IMR-90 (cell line): Measurements from ENCODE around the gene TSPAN14. TPM values are rescaled to one million over a fixed set of nuclear protein-coding genes. Genes with fewer than 3 reads are reported as not detected.

Experiments
- ATAC-seq: fragments of 200-7000 bp; cut with Tn5 transposase; 2 replicates; pipeline ENCODE4 v1.9.1; 2020; ENCODE audit warnings: low read depth, mild to moderate bottlenecking, moderate library complexity
- BruUV-seq: library from RNA; stranded (reverse); fragments of 400-500 nt; replicated peaks from 2 replicates; lab custom pipeline; 2021; lab: Mats Ljungman, UMichigan
- CTCF ChIA-PET: fragments of 300-600 bp; formaldehyde crosslinking; extraction: SDS; loops from one replicate; lab custom pipeline; 2021; ENCODE audit warnings: antibody characterized with exemption; lab: Yijun Ruan, JAX
- POLR2A ChIA-PET: fragments of 300-600 bp; sonication (Branson Sonifier 250); formaldehyde crosslinking; loops from one replicate; lab custom pipeline; 2022; ENCODE audit warnings: antibody characterized with exemption; ENCODE audit not compliant: unreplicated experiment; lab: Charles Lee
- DNase-seq: peaks from one replicate; pipeline ENCODE4 v3.0.0; 2013
- H2AFZ ChIP-seq: replicated peaks from 2 replicates; pipeline ENCODE3; 2013; ENCODE audit warnings: low read length, mild to moderate bottlenecking; ENCODE audit not compliant: poor library complexity
- H2AK5ac ChIP-seq: 2 replicates; pipeline ENCODE4 v1.6.1; 2013; ENCODE audit warnings: low read depth, low read length, inconsistent platforms
- H2AK9ac ChIP-seq: replicated peaks from 2 replicates; pipeline ENCODE3; 2013; ENCODE audit warnings: mild to moderate bottlenecking, low read depth, low read length, moderate library complexity; ENCODE audit not compliant: poor library complexity
- H2BK120ac ChIP-seq: 2 replicates; pipeline ENCODE4 v1.6.1; 2013; ENCODE audit warnings: low read depth, low read length, inconsistent platforms
- H2BK15ac ChIP-seq: 3 replicates; pipeline ENCODE4 v1.6.1; 2013; ENCODE audit warnings: low read depth, low read length, inconsistent platforms
- H2BK20ac ChIP-seq: 2 replicates; pipeline ENCODE4 v1.6.1; 2013; ENCODE audit warnings: low read depth, mild to moderate bottlenecking, inconsistent platforms, low read length, moderate library complexity
- H2BK5ac ChIP-seq: 2 replicates; pipeline ENCODE4 v1.6.1; 2013; ENCODE audit warnings: mild to moderate bottlenecking, low read depth, low read length, inconsistent platforms; ENCODE audit not compliant: poor library complexity, severe bottlenecking
- H3K14ac ChIP-seq: replicated peaks from 2 replicates; pipeline ENCODE4 v1.6.1; 2013; ENCODE audit warnings: low read depth, low read length, inconsistent platforms
- H3K18ac ChIP-seq: 2 replicates; pipeline ENCODE4 v1.6.1; 2013; ENCODE audit warnings: low read depth, low read length, control low read depth
- H3K23ac ChIP-seq: 2 replicates; pipeline ENCODE4 v1.6.1; 2013; ENCODE audit warnings: low read depth, low read length, inconsistent platforms
- H3K27ac ChIP-seq: 2 replicates; pipeline ENCODE4 v1.5.1; 2013; ENCODE audit warnings: mild to moderate bottlenecking, control low read depth, low read length; ENCODE audit not compliant: insufficient read depth
- H3K27me3 ChIP-seq: 2 replicates; pipeline ENCODE4 v1.6.1; 2013; ENCODE audit warnings: low read length; ENCODE audit not compliant: control insufficient read depth, insufficient read depth
- H3K36me3 ChIP-seq: 2 replicates; pipeline ENCODE4 v1.6.1; 2013; ENCODE audit warnings: low read length, mixed read lengths; ENCODE audit not compliant: control insufficient read depth, insufficient read depth
- H3K4ac ChIP-seq: 2 replicates; pipeline ENCODE4 v1.6.1; 2013; ENCODE audit warnings: low read depth, low read length, inconsistent platforms
- H3K4me1 ChIP-seq: 2 replicates; pipeline ENCODE4 v1.6.1; 2013; ENCODE audit warnings: low read length, mixed read lengths; ENCODE audit not compliant: control insufficient read depth, insufficient read depth
- H3K4me2 ChIP-seq: 2 replicates; pipeline ENCODE4 v1.6.1; 2013; ENCODE audit warnings: low read depth, mild to moderate bottlenecking, control low read depth, low read length, moderate library complexity
- H3K4me3 ChIP-seq: 2 replicates; pipeline ENCODE4 v1.5.1; 2013; ENCODE audit warnings: low read depth, mild to moderate bottlenecking, control low read depth, low read length, moderate library complexity; ENCODE audit not compliant: insufficient read depth
- H3K56ac ChIP-seq: 2 replicates; pipeline ENCODE4 v1.6.1; 2013; ENCODE audit warnings: low read length, inconsistent platforms; ENCODE audit not compliant: insufficient read depth; ENCODE audit errors: extremely low read depth
- H3K79me1 ChIP-seq, 2 experiments: 2 replicates each; pipeline ENCODE4 v1.6.1; 2013; ENCODE audit warnings: low read length in 2 of 2, inconsistent platforms in 1 of 2, low read depth in 1 of 2
- H3K9ac ChIP-seq: 2 replicates; pipeline ENCODE4 v1.6.1; 2013; ENCODE audit warnings: low read depth, low read length, control low read depth
- H3K9me1 ChIP-seq: 2 replicates; pipeline ENCODE4 v1.6.1; 2013; ENCODE audit warnings: low read length, inconsistent platforms; ENCODE audit not compliant: insufficient read depth
- H3K9me3 ChIP-seq: 2 replicates; pipeline ENCODE4 v1.6.1; 2013; ENCODE audit warnings: low read length; ENCODE audit not compliant: control insufficient read depth, insufficient read depth
- H4K20me1 ChIP-seq: 2 replicates; pipeline ENCODE4 v1.6.1; 2013; ENCODE audit warnings: low read length, inconsistent platforms; ENCODE audit not compliant: insufficient read depth
- H4K5ac ChIP-seq: 2 replicates; pipeline ENCODE4 v1.6.1; 2013; ENCODE audit warnings: mild to moderate bottlenecking, low read depth, low read length, control low read depth
- H4K8ac ChIP-seq, 2 experiments: 2 replicates each; pipeline ENCODE4 v1.6.1; 2013; ENCODE audit warnings: low read depth in 2 of 2, low read length in 2 of 2, control low read depth in 1 of 2, inconsistent platforms in 1 of 2
- H4K91ac ChIP-seq: 2 replicates; pipeline ENCODE4 v1.6.1; 2013; ENCODE audit warnings: low read depth, low read length, inconsistent platforms; ENCODE audit not compliant: insufficient read depth
- CEBPB ChIP-seq: IDR thresholded peaks from 2 replicates; pipeline ENCODE4 v1.6.1; 2012; ENCODE audit warnings: low read depth, low read length, improper control_type of control experiment
- CHD1 ChIP-seq: IDR thresholded peaks from 2 replicates; pipeline ENCODE4 v1.6.1; 2012; ENCODE audit warnings: low read depth, low read length, improper control_type of control experiment
- POLR2A ChIP-seq: IDR thresholded peaks from 2 replicates; pipeline ENCODE4 v1.6.1; 2012; ENCODE audit warnings: mild to moderate bottlenecking, low read depth, low read length
- WGBS, 2 experiments: methylation state at CpG; one replicate each; pipeline versions ENCODE4 v1.1.5 to v1.1.7; 2013; ENCODE audit warnings: missing lambda C conversion rate in 2 of 2; ENCODE audit not compliant: insufficient read length in 1 of 2; ENCODE audit errors: extremely low coverage in 2 of 2; 5-methylcytosine and 5-hydroxymethylcytosine counted together
- dilution Hi-C: fragments of 300-500 bp; cut with HindIII; formaldehyde crosslinking; loops from one replicate; pipeline ENCODE4 v1.14.3; 2018; ENCODE audit warnings: low sequenced_read_pairs; ENCODE audit not compliant: unreplicated experiment
- in situ Hi-C: fragments of 300-500 bp; cut with MboI; formaldehyde crosslinking; loops from 3 replicates; pipeline ENCODE4 v1.14.3; 2019; ENCODE audit warnings: low sequenced_read_pairs, inconsistent platforms, mixed read lengths
- intact Hi-C: fragments of 100-400 bp; cut with micrococcal nuclease; formaldehyde crosslinking; loops from 2 replicates; pipeline ENCODE4 v1.10.0; 2022
- polyA plus RNA-seq, 3 experiments: library from polyadenylated mRNA; depleted of rRNA; stranded (reverse); fragments of >200 nt; gene quantifications; 2 replicates each; pipeline ENCODE4 v1.2.3, GENCODE V29; 2012; ENCODE audit warnings: low replicate concordance in 1 of 3
- total RNA-seq: library from RNA; depleted of rRNA; stranded (reverse); fragments of >200 nt; gene quantifications from 2 replicates; pipeline ENCODE4 v1.2.3, GENCODE V29; 2012
- TF ChIP-seq, protein P1 (sequence below): conservative IDR thresholded peaks from 2 replicates; pipeline ENCODE4 v1.5.1; 2012; ENCODE audit warnings: mild to moderate bottlenecking, low read depth, low read length, improper control_type of control experiment
- TF ChIP-seq, protein P2 (sequence below): fragments of 150-350 bp; IDR thresholded peaks from 2 replicates; pipeline ENCODE4 v1.6.1; 2017; ENCODE audit warnings: mild to moderate bottlenecking, antibody characterized with exemption, low read length, low read depth

The TSPAN14 gene
- total and polyA plus RNA-seq, 2 of the 4 experiments (the other 2 are of a cell fraction) = 18.5 to 43.0 TPM

GRCh38 chr10:80567292-80567691, 113.2 kb downstream of the TSPAN14 start:
- no peak overlapping the region for H3K56ac ChIP-seq
- H2AK9ac ChIP-seq = no peak overlapping the region
- H3K9me1 ChIP-seq = no peaks in the 10 kb centered on the region
- in situ Hi-C loops = no loop called here
- dilution Hi-C loops = no loop called here
- H3K18ac ChIP-seq = no peak overlapping the region
- ATAC-seq (no peak), DNase-seq (no peak)
- H3K9ac ChIP-seq = no peak overlapping the region
- no TSS peak for BruUV-seq
- intact Hi-C loops = no loop called here
- no peak overlapping the region for H2AFZ ChIP-seq
- no peak overlapping the region for H4K91ac ChIP-seq
- H3K4me2 ChIP-seq = no peak overlapping the region
- TF ChIP-seq CHD1 (no peak), POLR2A (no peak), CEBPB (no peak)
- TF ChIP-seq, protein P1, sequence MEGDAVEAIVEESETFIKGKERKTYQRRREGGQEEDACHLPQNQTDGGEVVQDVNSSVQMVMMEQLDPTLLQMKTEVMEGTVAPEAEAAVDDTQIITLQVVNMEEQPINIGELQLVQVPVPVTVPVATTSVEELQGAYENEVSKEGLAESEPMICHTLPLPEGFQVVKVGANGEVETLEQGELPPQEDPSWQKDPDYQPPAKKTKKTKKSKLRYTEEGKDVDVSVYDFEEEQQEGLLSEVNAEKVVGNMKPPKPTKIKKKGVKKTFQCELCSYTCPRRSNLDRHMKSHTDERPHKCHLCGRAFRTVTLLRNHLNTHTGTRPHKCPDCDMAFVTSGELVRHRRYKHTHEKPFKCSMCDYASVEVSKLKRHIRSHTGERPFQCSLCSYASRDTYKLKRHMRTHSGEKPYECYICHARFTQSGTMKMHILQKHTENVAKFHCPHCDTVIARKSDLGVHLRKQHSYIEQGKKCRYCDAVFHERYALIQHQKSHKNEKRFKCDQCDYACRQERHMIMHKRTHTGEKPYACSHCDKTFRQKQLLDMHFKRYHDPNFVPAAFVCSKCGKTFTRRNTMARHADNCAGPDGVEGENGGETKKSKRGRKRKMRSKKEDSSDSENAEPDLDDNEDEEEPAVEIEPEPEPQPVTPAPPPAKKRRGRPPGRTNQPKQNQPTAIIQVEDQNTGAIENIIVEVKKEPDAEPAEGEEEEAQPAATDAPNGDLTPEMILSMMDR = no peak
- TF ChIP-seq, protein P2, sequence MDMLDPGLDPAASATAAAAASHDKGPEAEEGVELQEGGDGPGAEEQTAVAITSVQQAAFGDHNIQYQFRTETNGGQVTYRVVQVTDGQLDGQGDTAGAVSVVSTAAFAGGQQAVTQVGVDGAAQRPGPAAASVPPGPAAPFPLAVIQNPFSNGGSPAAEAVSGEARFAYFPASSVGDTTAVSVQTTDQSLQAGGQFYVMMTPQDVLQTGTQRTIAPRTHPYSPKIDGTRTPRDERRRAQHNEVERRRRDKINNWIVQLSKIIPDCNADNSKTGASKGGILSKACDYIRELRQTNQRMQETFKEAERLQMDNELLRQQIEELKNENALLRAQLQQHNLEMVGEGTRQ = no peak
- no peak overlapping the region for H3K23ac ChIP-seq
- POLR2A ChIA-PET = no interaction called here
- H3K27ac ChIP-seq = no peak overlapping the region
- no CpG with 5 or more reads among the region's 2 CpGs for WGBS, 2 experiments
- no peaks in the 10 kb centered on the region for H3K36me3 ChIP-seq
- H2BK20ac ChIP-seq = no peak overlapping the region
- H3K4me1 ChIP-seq = no peaks in the 10 kb centered on the region
- CTCF ChIA-PET = no interaction called here
- no peak overlapping the region for H4K5ac ChIP-seq
- no peaks in the 10 kb centered on the region; the same call in 1 of the 2 replicates for H3K27me3 ChIP-seq
- H2BK5ac ChIP-seq = no peak overlapping the region
- no peaks in the 10 kb centered on the region for H4K20me1 ChIP-seq
- H2BK120ac ChIP-seq = no peak overlapping the region
- no peak overlapping the region for H3K4ac ChIP-seq
- H3K79me1 ChIP-seq = no peaks in the 10 kb centered on the region
- H2AK5ac ChIP-seq = no peak overlapping the region
- H3K14ac ChIP-seq = no peak overlapping the region
- H2BK15ac ChIP-seq = no peak overlapping the region
- no peaks in the 10 kb centered on the region for H3K9me3 ChIP-seq
- H4K8ac ChIP-seq = no peak overlapping the region
- no peak overlapping the region for H3K4me3 ChIP-seq
